Left ventricle myocardium inferior (tissue), 1 donor: ENCODE data around the gene CD300H. TPM values are rescaled to one million over a fixed set of nuclear protein-coding genes. Genes with fewer than 3 reads are reported as not detected.

Experiments used
- DNase-seq: peaks from one replicate; pipeline ENCODE4 v3.0.0-alpha.2; 2020
- H3K27ac ChIP-seq: fragments of 200-600 bp; replicated peaks from 2 replicates; pipeline ENCODE4 v1.8.0; 2021
- H3K27me3 ChIP-seq: fragments of 200-600 bp; 2 replicates; pipeline ENCODE4 v1.8.0; 2021; ENCODE audit warnings: low read depth
- H3K36me3 ChIP-seq: fragments of 200-600 bp; 2 replicates; pipeline ENCODE4 v1.8.0; 2021
- H3K4me1 ChIP-seq: fragments of 200-600 bp; 2 replicates; pipeline ENCODE4 v1.8.0; 2021
- H3K4me3 ChIP-seq: fragments of 200-600 bp; 2 replicates; pipeline ENCODE4 v1.8.0; 2021; ENCODE audit warnings: mild to moderate bottlenecking, moderate library complexity
- H3K9me3 ChIP-seq: fragments of 200-600 bp; replicated peaks from 2 replicates; pipeline ENCODE4 v1.8.0; 2021
- intact Hi-C: fragments of 100-400 bp; cut with micrococcal nuclease; formaldehyde crosslinking; loops from one replicate; pipeline ENCODE4 v1.11.0; 2022
- total RNA-seq: library from RNA; stranded (reverse); fragmentation: NEBNext Ultra II Directional; extraction: Animal tissue kit (Norgen Biotek cat#: 25700); gene quantifications from one replicate; pipeline ENCODE4 v1.2.1, GENCODE V29; 2021
- TF ChIP-seq, protein P1 (sequence below): fragments of 200-600 bp; IDR thresholded peaks from 2 replicates; pipeline ENCODE4 v1.8.0; 2021; ENCODE audit warnings: antibody characterized with exemption, mild to moderate bottlenecking, borderline replicate concordance
- donor health status: DM: no; HTN: yes; CAD: no; lungs with severe emphysema.

CD300H gene
- total RNA-seq, 1 donor from 2014 or later: not detected

DNA sequence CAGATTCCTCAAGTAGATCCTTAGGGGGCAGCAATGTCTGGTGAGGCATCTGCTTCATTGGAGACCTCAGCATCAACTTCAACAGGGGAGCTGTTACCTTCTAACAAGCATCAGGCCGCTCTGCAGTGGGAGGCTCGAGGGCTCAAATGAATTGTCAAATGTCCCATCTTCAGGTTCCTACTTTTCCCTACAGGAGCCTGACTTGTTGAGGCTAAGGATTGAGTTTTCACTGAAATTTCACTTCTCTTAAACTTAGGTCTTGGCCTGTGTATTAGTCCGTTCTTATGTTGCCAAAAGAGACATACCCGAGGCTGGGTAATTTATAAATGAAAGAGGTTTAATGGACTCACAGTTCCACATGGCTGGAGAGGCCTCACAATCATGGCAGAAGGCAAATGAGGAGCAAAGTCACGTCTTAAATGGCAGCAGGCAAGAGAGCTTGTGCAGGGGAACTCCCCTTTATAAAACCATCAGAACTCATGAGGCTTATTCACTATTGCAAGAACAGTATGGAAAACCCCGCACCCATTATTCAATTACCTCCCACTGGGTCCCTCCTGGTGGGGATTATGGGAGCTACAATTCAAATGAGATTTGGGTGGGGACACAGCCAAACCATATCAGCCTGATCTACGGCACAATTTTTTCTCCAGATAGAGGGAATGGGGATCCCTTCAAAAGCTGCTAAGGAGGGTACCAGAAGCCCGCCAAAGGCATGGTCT is 29.9 kb upstream of the CD300H start:
- TF ChIP-seq, protein P1, sequence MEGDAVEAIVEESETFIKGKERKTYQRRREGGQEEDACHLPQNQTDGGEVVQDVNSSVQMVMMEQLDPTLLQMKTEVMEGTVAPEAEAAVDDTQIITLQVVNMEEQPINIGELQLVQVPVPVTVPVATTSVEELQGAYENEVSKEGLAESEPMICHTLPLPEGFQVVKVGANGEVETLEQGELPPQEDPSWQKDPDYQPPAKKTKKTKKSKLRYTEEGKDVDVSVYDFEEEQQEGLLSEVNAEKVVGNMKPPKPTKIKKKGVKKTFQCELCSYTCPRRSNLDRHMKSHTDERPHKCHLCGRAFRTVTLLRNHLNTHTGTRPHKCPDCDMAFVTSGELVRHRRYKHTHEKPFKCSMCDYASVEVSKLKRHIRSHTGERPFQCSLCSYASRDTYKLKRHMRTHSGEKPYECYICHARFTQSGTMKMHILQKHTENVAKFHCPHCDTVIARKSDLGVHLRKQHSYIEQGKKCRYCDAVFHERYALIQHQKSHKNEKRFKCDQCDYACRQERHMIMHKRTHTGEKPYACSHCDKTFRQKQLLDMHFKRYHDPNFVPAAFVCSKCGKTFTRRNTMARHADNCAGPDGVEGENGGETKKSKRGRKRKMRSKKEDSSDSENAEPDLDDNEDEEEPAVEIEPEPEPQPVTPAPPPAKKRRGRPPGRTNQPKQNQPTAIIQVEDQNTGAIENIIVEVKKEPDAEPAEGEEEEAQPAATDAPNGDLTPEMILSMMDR: no peak
- intact Hi-C loops: no loop called here
- no peaks in the 10 kb centered on the region for H3K4me1 ChIP-seq
- H3K36me3 ChIP-seq: no peaks in the 10 kb centered on the region
- peaks cover 95% of the 10 kb centered on the region for H3K27me3 ChIP-seq
- H3K4me3 ChIP-seq: no peak overlapping the region
- DNase-seq: no peak
- H3K27ac ChIP-seq: no peak overlapping the region
- no peaks in the 10 kb centered on the region for H3K9me3 ChIP-seq

- intact Hi-C loops: no loop called here
- no peak overlapping the region for H3K4me3 ChIP-seq
- H3K36me3 ChIP-seq: no peaks in the 10 kb centered on the region
- no peak for DNase-seq
- H3K4me1 ChIP-seq: no peaks in the 10 kb centered on the region
- no peaks in the 10 kb centered on the region for H3K9me3 ChIP-seq
- TF ChIP-seq, protein P1: no peak
- H3K27ac ChIP-seq: no peak overlapping the region
- peaks cover 94% of the 10 kb centered on the region for H3K27me3 ChIP-seq
These were observed 27.9 kb upstream of the CD300H start for GRCh38 chr17:74595037-74595750.

DNA sequence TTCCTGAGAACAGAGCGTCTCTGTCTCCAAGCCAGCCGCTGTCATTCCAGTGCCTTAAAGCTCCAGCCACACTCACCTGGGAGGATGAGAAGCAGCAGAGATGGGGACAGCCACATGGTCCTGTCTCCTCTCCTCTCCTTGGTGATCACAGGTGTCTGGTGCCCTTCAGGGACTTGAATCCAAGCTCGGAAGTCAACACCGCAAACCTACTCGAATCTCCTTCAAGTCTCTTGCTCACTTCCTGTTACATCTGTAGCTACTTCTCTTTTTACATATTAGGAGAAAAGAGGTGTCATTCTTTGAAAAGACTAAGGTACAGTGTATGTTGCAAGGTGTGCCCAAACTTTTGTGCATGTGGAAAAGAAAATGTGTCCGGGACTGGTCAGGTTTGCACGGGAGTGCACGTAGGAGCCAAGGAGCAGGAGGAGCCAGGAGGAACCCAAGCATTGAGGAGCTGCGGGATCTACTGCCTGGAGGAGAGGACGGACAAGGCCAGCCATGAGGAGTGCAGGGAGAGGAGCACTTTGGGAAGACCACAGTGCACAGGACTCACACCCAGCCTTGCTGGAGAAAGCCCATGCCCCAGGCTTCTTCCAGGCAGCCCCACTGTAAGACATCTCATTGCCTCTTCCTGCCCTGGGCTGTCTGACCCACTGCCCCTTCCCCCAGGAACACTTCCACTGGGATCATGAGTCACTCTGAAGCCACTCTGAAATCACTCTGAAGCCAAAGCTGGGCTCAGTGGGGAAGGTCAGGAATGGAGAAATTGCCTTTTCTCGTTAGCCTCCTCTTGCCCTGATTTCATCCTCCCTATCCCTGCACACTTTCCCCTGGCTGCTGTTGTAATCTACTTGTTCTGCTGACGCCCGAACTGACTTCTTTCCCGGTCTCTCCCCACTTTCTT is 25.0 kb upstream of the CD300H start, which contains the start of gene CD300LD:
Gene CD300LD, minus strand, starts transcription at position 197 of the 904 bp plus-strand sequence. Its CDS starts 81 bp downstream, at position 116.
- Histone ChIP-seq H3K27ac (no peak within 1 kb of the TSS), H3K27me3 (peaks cover 81% of the 10 kb centered on the region), H3K4me1 (no peaks in the 10 kb centered on the region), H3K9me3 (no peaks in the 10 kb centered on the region), H3K4me3 (no peak within 1 kb of the TSS), H3K36me3 (no peaks in the 10 kb centered on the region)
- intact Hi-C loops: no loop called here
- TF ChIP-seq, protein P1: no peak
- DNase-seq: no peak

GRCh38 chr17:74591503-74591902 is 24.2 kb upstream of the CD300H start:
- no peak for DNase-seq
- H3K9me3 ChIP-seq: no peaks in the 10 kb centered on the region
- peaks cover 72% of the 10 kb centered on the region for H3K27me3 ChIP-seq
- no peaks in the 10 kb centered on the region for H3K4me1 ChIP-seq
- TF ChIP-seq, protein P1: no peak
- H3K4me3 ChIP-seq: no peak overlapping the region
- H3K36me3 ChIP-seq: no peaks in the 10 kb centered on the region
- H3K27ac ChIP-seq: no peak overlapping the region
- intact Hi-C loops: no loop called here

- Histone ChIP-seq H3K36me3 (no peaks in the 10 kb centered on the region), H3K9me3 (peaks cover 3% of the 10 kb centered on the region), H3K4me1 (peaks cover 4% of the 10 kb centered on the region), H3K27me3 (peaks cover 18% of the 10 kb centered on the region), H3K4me3 (no peak overlapping the region), H3K27ac (no peak overlapping the region)
- intact Hi-C loops: no loop called here
- TF ChIP-seq, protein P1: no peak
- no peak for DNase-seq
These were observed 18.4 kb upstream of the CD300H start for GRCh38 chr17:74585711-74586110.
